Mesothelial cell of epicardium (in vitro differentiated cells): ENCODE results near the gene C5orf15. TPM values are rescaled to one million over a fixed set of nuclear protein-coding genes. Genes with fewer than 3 reads are reported as not detected.

Experiments
- DNase-seq, 2 experiments: peaks; one replicate each; pipeline ENCODE4 v3.0.0; 2021; ENCODE audit warnings: low spot score in 2 of 2; ENCODE audit not compliant: unreplicated experiment in 2 of 2
- H3K27ac Mint-ChIP-seq: 2 replicates; pipeline ENCODE4 v1.8.0; 2021; ENCODE audit warnings: mixed read lengths
- H3K27me3 Mint-ChIP-seq: 2 replicates; pipeline ENCODE4 v1.8.0; 2021; ENCODE audit warnings: low read depth, mixed read lengths
- H3K36me3 Mint-ChIP-seq: 2 replicates; pipeline ENCODE4 v1.8.0; 2021; ENCODE audit warnings: mixed read lengths
- H3K4me1 Mint-ChIP-seq: 2 replicates; pipeline ENCODE4 v1.8.0; 2021; ENCODE audit warnings: mixed read lengths
- H3K4me3 Mint-ChIP-seq: 2 replicates; pipeline ENCODE4 v1.8.0; 2021; ENCODE audit warnings: mild to moderate bottlenecking, moderate library complexity, mixed read lengths
- H3K9me3 Mint-ChIP-seq: 2 replicates; pipeline ENCODE4 v1.8.0; 2021; ENCODE audit warnings: mixed read lengths
- total RNA-seq: library from RNA; stranded (reverse); gene quantifications from 3 replicates; pipeline ENCODE4 v1.2.1, GENCODE V29; 2021
- TF ChIP-seq, protein P1 (sequence below): fragments of 200-600 bp; sonication (generic); IDR thresholded peaks from one replicate; pipeline ENCODE4 v1.5.0; 2021; ENCODE audit warnings: antibody characterized with exemption; ENCODE audit not compliant: unreplicated experiment

The C5orf15 gene
- total RNA-seq, 1 donor from 2014 or later = 44.2 TPM

DNA sequence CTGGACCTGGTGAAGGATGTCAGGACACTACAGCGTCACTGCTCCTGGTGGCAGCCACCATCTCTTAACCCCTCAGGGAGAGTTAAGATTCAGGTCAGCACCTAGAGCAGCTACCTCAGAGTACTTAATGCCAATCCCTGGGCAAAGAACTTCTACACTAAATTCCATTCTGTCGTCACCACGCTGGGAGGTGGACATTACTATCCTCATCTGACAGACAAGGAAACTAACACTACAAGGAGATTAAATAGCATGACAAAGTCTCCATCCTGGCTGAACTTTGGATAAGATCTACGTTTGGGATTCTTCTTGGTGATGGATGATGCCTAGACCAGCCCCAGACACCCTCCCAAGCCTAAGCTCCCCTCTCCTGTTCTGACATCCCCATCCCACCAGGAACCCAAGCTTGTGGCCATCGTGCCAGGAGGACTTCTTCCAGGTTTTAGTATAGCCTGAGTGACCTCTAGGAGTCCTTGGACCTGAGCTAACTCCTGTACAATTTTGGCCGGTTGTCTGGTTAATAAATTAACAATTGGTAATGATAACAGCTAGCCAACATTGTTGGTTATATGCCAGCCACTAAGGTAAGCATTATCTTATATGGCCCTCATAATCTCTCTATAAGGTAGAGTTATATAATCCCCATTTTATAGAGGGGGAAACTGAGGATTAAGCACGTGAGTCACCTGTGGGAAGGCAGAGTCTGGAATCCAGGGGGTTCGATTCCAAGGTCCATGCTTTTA lies 54.8 kb downstream of the C5orf15 start:
- Mint-ChIP-seq H3K27me3 (no peaks in the 10 kb centered on the region), H3K4me1 (peaks cover 60% of the 10 kb centered on the region), H3K4me3 (no peak overlapping the region), H3K27ac (no peak overlapping the region), H3K9me3 (no peaks in the 10 kb centered on the region), H3K36me3 (no peaks in the 10 kb centered on the region)
- TF ChIP-seq, protein P1, sequence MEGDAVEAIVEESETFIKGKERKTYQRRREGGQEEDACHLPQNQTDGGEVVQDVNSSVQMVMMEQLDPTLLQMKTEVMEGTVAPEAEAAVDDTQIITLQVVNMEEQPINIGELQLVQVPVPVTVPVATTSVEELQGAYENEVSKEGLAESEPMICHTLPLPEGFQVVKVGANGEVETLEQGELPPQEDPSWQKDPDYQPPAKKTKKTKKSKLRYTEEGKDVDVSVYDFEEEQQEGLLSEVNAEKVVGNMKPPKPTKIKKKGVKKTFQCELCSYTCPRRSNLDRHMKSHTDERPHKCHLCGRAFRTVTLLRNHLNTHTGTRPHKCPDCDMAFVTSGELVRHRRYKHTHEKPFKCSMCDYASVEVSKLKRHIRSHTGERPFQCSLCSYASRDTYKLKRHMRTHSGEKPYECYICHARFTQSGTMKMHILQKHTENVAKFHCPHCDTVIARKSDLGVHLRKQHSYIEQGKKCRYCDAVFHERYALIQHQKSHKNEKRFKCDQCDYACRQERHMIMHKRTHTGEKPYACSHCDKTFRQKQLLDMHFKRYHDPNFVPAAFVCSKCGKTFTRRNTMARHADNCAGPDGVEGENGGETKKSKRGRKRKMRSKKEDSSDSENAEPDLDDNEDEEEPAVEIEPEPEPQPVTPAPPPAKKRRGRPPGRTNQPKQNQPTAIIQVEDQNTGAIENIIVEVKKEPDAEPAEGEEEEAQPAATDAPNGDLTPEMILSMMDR = no peak
- no peak for DNase-seq

DNA sequence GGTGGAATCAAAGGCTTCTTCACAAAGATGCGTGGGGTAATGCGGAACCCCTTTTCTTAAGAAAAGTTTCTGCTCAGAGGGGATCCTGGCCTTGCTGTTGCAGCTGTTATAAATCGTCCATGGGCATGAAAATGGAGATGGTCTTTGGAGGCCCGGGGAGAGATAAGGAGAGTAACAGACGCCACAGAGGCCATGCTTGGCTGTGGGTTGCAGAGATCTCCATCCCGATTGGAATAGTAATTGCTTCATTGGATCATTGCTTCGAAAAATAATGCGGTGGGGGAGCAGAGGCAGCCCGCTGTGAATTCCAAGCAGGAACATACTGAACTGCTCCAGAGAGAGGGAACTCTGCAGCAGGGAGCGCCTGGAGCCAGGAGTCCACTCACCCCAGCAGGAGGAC lies 55.5 kb downstream of the C5orf15 start:
- Mint-ChIP-seq H3K4me3 (no peak overlapping the region), H3K4me1 (peaks cover 54% of the 10 kb centered on the region), H3K9me3 (no peaks in the 10 kb centered on the region), H3K36me3 (no peaks in the 10 kb centered on the region), H3K27me3 (no peaks in the 10 kb centered on the region), H3K27ac (no peak overlapping the region)
- DNase-seq = no peak
- TF ChIP-seq, protein P1 = no peak

DNA sequence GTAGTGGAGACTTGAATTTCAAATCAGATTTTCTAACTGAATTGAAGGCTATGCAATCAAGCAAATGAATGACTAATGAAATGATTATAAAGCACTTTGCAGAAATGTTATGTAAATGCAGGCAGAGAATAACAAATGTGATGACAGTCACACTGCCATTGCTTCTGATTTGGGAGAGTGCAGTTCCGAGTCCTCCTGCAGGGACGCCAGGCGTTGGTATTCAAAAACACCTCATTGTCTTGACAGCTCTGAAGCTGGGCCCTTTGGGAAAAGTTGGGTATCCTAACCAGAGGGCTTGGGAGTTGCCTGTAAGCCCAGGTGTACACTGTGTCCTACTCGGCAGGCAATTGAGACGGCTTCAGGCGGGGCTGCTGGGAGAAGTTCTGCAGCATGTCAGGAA lies 57.9 kb downstream of the C5orf15 start:
- TF ChIP-seq, protein P1 = no peak
- Mint-ChIP-seq H3K27me3 (no peaks in the 10 kb centered on the region), H3K9me3 (no peaks in the 10 kb centered on the region), H3K27ac (no peak overlapping the region), H3K4me3 (no peak overlapping the region), H3K4me1 (peaks cover 42% of the 10 kb centered on the region), H3K36me3 (no peaks in the 10 kb centered on the region)
- no peak for DNase-seq

DNA sequence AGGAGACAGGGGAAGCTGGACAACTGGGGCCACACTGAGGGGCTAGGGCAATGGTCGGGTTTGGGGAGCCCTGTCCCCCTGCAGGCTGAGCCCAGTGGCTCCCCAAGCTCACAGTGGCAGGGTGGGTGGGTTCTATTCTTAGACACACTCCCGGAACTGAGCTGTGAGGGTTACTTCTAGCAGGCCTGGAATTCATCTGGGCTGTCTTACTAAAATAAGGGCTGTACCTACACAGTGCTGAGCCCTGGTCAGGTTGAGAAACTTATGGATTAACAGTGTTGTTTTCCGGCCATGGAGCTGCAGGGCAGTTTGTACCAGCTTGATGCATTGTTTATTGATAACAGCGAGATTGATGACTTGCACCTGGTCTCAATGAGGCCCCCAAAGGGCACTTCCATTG lies 58.8 kb downstream of the C5orf15 start:
- H3K36me3 Mint-ChIP-seq = no peaks in the 10 kb centered on the region
- H3K9me3 Mint-ChIP-seq = no peaks in the 10 kb centered on the region
- no peak overlapping the region for H3K4me3 Mint-ChIP-seq
- DNase-seq = no peak
- H3K27me3 Mint-ChIP-seq = no peaks in the 10 kb centered on the region
- H3K4me1 Mint-ChIP-seq = peaks cover 44% of the 10 kb centered on the region
- TF ChIP-seq, protein P1 = no peak
- H3K27ac Mint-ChIP-seq = no peak overlapping the region

DNA sequence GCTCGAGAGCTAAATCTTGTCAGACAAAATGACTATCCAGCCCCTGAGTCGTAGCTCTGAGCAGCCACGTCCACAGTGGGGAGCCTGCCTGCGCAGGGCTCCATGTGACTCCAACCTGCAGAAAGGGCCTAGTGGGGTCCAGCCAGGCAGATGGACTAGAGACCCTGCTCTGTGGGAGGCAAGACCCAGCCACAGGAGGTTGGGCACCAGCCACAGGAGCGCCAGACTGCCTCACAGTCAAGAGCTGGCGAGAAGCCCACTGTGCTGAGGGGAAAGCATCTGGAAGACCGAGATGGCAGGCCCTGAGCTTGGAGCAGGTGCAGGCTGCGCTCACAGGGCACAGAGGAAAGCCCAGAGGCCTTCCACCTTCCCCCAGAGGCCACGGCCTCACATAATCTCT lies 61.4 kb downstream of the C5orf15 start:
- H3K27ac Mint-ChIP-seq = no peak overlapping the region
- DNase-seq = no peak

More for the DNA sequence above, 61.4 kb downstream of the C5orf15 start:
- Mint-ChIP-seq H3K36me3 (no peaks in the 10 kb centered on the region), H3K27me3 (no peaks in the 10 kb centered on the region), H3K9me3 (no peaks in the 10 kb centered on the region), H3K4me1 (peaks cover 34% of the 10 kb centered on the region), H3K4me3 (no peak overlapping the region)
- TF ChIP-seq, protein P1 = no peak
